Common myeloid progenitor, CD34-positive (primary cell): Measurements from ENCODE around the gene ST6GALNAC1.

Experiments used
- CTCF ChIA-PET: fragments of 350-600 bp; sonication (Branson Sonifier 250); formaldehyde crosslinking; loops from one replicate; lab custom pipeline; 2021; ENCODE audit warnings: antibody characterized with exemption; lab: Charles Lee
- POLR2A ChIA-PET: fragments of 350-600 bp; sonication (Branson Sonifier 250); formaldehyde crosslinking; loops from one replicate; lab custom pipeline; 2021; ENCODE audit warnings: antibody characterized with exemption; lab: Charles Lee
- DNase-seq, 3 donors: peaks; one replicate each; pipeline versions ENCODE4 v3.0.0 to v3.0.0-alpha.2; 2013
- H3K27ac ChIP-seq, 2 experiments: 1 replicate in 1 of 2; 2 replicates in 1 of 2; pipeline ENCODE4 v1.7.0; 2013; ENCODE audit warnings: inconsistent platforms in 2 of 2, low read length in 2 of 2, mild to moderate bottlenecking in 2 of 2, low read depth in 1 of 2, moderate library complexity in 1 of 2; ENCODE audit not compliant: severe bottlenecking in 2 of 2, insufficient read depth in 1 of 2, poor library complexity in 1 of 2
- H3K27me3 ChIP-seq, 5 experiments: replicated peaks in 2 of 5; 1 replicate in 3 of 5; 2 replicates in 2 of 5; pipeline versions ENCODE4 v1.6.1 to v1.7.0; 2013; ENCODE audit warnings: low read length in 4 of 5, mild to moderate bottlenecking in 2 of 5, moderate library complexity in 2 of 5, inconsistent platforms in 1 of 5; ENCODE audit not compliant: insufficient read depth in 5 of 5, control insufficient read depth in 4 of 5
- H3K36me3 ChIP-seq, 4 experiments: 1 replicate in 2 of 4; 2 replicates in 2 of 4; pipeline versions ENCODE4 v1.6.1 to v1.7.0; 2013; ENCODE audit warnings: low read length in 3 of 4, control low read depth in 1 of 4, mild to moderate bottlenecking in 1 of 4; ENCODE audit not compliant: control insufficient read depth in 4 of 4, insufficient read depth in 4 of 4
- H3K4me1 ChIP-seq, 4 experiments: 1 replicate in 3 of 4; 2 replicates in 1 of 4; pipeline versions ENCODE4 v1.6.1 to v1.7.1; 2013; ENCODE audit warnings: low read length in 3 of 4, mild to moderate bottlenecking in 3 of 4, control low read depth in 1 of 4, inconsistent platforms in 1 of 4, moderate library complexity in 1 of 4; ENCODE audit not compliant: control insufficient read depth in 4 of 4, insufficient read depth in 4 of 4; ENCODE audit errors: control extremely low read depth in 1 of 4
- H3K4me3 ChIP-seq, 7 experiments: 1 replicate in 4 of 7; 2 replicates in 3 of 7; pipeline versions ENCODE4 v1.5.1 to v1.7.0; 2013; ENCODE audit warnings: mild to moderate bottlenecking in 7 of 7, low read length in 6 of 7, moderate library complexity in 6 of 7, inconsistent platforms in 2 of 7, low read depth in 2 of 7, control low read depth in 1 of 7; ENCODE audit not compliant: insufficient read depth in 4 of 7, control insufficient read depth in 1 of 7; ENCODE audit errors: extremely low read depth in 1 of 7
- H3K9me3 ChIP-seq, 5 experiments: 1 replicate in 4 of 5; 2 replicates in 1 of 5; pipeline versions ENCODE4 v1.6.1 to v1.7.1; 2013; ENCODE audit warnings: low read length in 4 of 5, mild to moderate bottlenecking in 2 of 5, inconsistent platforms in 1 of 5, low read depth in 1 of 5, moderate library complexity in 1 of 5; ENCODE audit not compliant: control insufficient read depth in 4 of 5, insufficient read depth in 2 of 5; ENCODE audit errors: control extremely low read depth in 1 of 5
- WGBS: methylation state at CpG from one replicate; pipeline ENCODE4 v1.1.5; 2013; ENCODE audit not compliant: insufficient coverage; 5-methylcytosine and 5-hydroxymethylcytosine counted together

ST6GALNAC1 gene

GRCh38 chr17:76575570-76575969 lies 68.0 kb downstream of the ST6GALNAC1 start:
- Histone ChIP-seq H3K9me3 (peaks cover 0 to 3% (median 0%) of the 10 kb centered on the region in 5 experiments), H3K36me3 (no peaks in the 10 kb centered on the region), H3K27ac (no peak overlapping the region), H3K4me1 (peaks cover 0 to 8% (median 3%) of the 10 kb centered on the region in 4 experiments), H3K4me3 (no peak overlapping the region), H3K27me3 (no peaks in the 10 kb centered on the region)
- CTCF ChIA-PET = interaction anchor here (1.2 to 1.3 kb wide), 2 partner anchors 9 to 10 kb away, joined by 3 to 4 read pairs; partner anchors contain the start of gene ST6GALNAC2
- WGBS = 77% methylated on average over 5 of the region's 5 CpGs
- DNase-seq = no peak
- POLR2A ChIA-PET = interaction anchor here (1.9 kb wide), 1 partner anchor 9 kb away, joined by 4 read pairs; no protein-coding TSS in a partner anchor
